ENCODE measurements around the gene MED12. TPM values are rescaled to one million over a fixed set of nuclear protein-coding genes. Genes with fewer than 3 reads are reported as not detected.

Gene MED12
- 10 to 100 TPM; 14.8 to 25.5 TPM for total RNA-seq

GRCh38 chrX:71118032-71118984 is at the start of gene MED12:
TSS of gene MED12 (plus strand) at chrX:71118596. CDS start at chrX:71118755, 159 bp downstream.
- Histone ChIP-seq H3K9me3 (no peaks in the 10 kb centered on the region), H3K27me3 (no peaks in the 10 kb centered on the region), H3K27ac (peak within 1 kb of the TSS; percentile 84 to 85), H3K4me1 (peaks cover 0 to 6% of the 10 kb centered on the region in 2 donors), H3K36me3 (peaks cover 27% of the 10 kb centered on the region), H3K4me3 (peak within 1 kb of the TSS; percentile 60 to 62)
- no peak for TF ChIP-seq CTCF (IDR thresholded peaks at IDR 0.05)
- peak; percentile 78 for DNase-seq (ENCODE audit: low spot score)

GRCh38 chrX:71070531-71070930 is 47.9 kb upstream of the MED12 start:
- DNase-seq (ENCODE audit: low spot score) = no peak
- Histone ChIP-seq H3K27me3 (peaks cover 0 to 3% of the 10 kb centered on the region in 2 donors), H3K4me1 (no peaks in the 10 kb centered on the region), H3K27ac (no peak overlapping the region), H3K4me3 (no peak overlapping the region), H3K36me3 (no peaks in the 10 kb centered on the region), H3K9me3 (no peaks in the 10 kb centered on the region)
- no peak for TF ChIP-seq CTCF (IDR thresholded peaks at IDR 0.05)

DNA sequence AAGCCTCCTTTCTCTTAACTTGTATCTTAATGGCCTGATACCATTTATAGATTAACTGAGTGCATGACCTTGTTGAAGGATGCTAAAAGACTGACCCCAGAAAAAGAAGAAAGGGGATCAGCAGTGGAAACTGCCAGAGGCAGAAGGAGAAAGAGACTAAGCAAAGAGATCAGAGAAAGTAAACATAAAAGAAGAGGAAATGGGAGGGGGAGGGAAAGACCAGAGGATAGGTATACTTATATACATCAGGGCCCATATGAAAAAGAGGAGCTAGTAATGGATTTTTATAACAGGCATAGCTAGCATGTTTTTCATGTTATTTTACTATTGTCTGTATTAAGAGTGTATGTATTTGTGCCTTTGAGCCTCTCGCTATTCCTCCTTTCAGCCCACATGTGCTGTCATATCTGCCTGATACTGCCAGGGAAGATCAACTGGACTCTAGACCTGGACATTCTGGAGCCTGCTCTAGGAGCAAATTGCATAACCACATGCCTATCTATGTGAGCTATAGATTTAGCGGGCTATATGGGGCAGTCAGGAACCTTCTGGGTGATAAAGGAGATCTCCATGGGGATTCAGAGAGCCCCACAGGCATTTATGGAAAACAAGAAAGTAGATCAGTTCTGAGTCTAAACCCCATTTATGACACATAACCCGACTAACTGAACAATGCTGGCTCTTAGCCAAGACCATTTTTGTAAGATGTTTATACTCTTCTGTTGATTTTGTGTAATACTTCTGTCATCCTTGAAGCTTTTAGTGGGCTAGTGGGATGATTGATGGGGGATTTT is 36.9 kb upstream of the MED12 start:
- H3K9me3 ChIP-seq = no peaks in the 10 kb centered on the region
- TF ChIP-seq CTCF (IDR thresholded peaks at IDR 0.05) = no peak
- H3K4me3 ChIP-seq = no peak overlapping the region
- H3K36me3 ChIP-seq = no peaks in the 10 kb centered on the region
- no peaks in the 10 kb centered on the region for H3K27me3 ChIP-seq
- DNase-seq (ENCODE audit: low spot score) = no peak
- no peaks in the 10 kb centered on the region for H3K4me1 ChIP-seq
- no peak overlapping the region for H3K27ac ChIP-seq

GRCh38 chrX:71082124-71082647 is 36.2 kb upstream of the MED12 start:
- no peaks in the 10 kb centered on the region for H3K36me3 ChIP-seq
- no peaks in the 10 kb centered on the region for H3K9me3 ChIP-seq
- H3K27ac ChIP-seq = no peak overlapping the region
- no peak overlapping the region for H3K4me3 ChIP-seq
- no peak for DNase-seq (ENCODE audit: low spot score)
- H3K4me1 ChIP-seq = no peaks in the 10 kb centered on the region
- H3K27me3 ChIP-seq = no peaks in the 10 kb centered on the region
- no peak for TF ChIP-seq CTCF (IDR thresholded peaks at IDR 0.05)

DNA sequence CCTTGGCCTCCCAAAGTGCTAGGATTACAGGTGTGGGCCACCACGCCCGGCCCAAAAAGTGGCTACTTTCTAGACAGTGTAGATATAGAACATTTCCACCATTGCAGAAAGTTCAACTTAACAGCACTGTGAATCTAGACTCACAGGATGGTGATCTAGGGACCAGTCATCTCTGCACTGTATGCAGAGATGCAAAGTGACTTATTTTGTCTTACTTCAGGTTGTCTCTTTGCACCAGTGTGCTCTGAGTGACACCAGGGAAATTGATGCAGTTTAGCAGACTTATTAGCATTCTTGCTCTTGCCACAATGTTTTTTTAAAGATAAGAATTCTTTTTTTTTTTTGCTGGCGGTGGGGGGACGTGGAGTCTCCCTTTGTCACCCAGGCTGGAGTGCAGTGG is 35.6 kb upstream of the MED12 start:
- Histone ChIP-seq H3K27ac (no peak overlapping the region), H3K27me3 (no peaks in the 10 kb centered on the region), H3K9me3 (no peaks in the 10 kb centered on the region), H3K36me3 (no peaks in the 10 kb centered on the region), H3K4me3 (no peak overlapping the region), H3K4me1 (no peaks in the 10 kb centered on the region)
- DNase-seq (ENCODE audit: low spot score) = no peak
- no peak for TF ChIP-seq CTCF (IDR thresholded peaks at IDR 0.05)
